SU-DHL-6 (cell line): ENCODE data around the gene VWC2.

Experiments
- EZH2phosphoT487 ChIP-seq: fragments of 200-600 bp; sonication (generic), shearing (Covaris generic); conservative IDR thresholded peaks from 2 replicates; pipeline ENCODE4 v1.6.1; 2018; ENCODE audit warnings: mild to moderate bottlenecking, antibody characterized with exemption, low read length, moderate library complexity, mixed read lengths
- TF ChIP-seq, protein P1 (sequence below): fragments of 200-600 bp; sonication (generic); IDR thresholded peaks from one replicate; pipeline ENCODE4 v1.5.1; 2017; ENCODE audit warnings: antibody characterized with exemption, mild to moderate bottlenecking, low read length, moderate library complexity; ENCODE audit not compliant: insufficient read depth, poor library complexity, severe bottlenecking

DNA sequence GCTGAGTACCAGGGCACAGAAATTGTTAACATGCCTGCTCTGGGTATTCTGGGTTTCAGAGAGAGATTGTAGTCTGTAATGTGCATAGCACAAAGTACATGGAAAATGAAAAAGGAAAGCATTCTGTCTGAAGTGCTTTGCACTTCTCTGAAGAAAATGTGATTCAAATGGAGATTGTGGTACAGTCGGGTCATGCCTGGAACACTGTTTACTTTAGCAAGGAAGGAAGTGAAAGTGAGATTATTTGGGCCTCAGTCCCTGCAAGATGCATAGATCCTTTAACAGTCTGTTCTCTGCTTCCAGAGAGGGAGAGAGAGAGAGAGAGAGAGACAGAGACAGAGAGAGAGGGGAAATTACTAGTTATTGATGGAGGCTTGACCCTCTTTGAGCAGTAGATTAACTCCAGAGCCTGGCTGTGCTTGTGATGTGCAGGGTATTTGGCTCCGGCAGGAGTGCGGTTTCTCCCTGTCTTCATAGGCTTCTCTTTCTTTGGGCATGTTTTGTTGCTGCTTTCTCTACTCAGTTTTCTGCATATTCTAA, 5.4 kb downstream of the VWC2 start:
- TF ChIP-seq, protein P1, sequence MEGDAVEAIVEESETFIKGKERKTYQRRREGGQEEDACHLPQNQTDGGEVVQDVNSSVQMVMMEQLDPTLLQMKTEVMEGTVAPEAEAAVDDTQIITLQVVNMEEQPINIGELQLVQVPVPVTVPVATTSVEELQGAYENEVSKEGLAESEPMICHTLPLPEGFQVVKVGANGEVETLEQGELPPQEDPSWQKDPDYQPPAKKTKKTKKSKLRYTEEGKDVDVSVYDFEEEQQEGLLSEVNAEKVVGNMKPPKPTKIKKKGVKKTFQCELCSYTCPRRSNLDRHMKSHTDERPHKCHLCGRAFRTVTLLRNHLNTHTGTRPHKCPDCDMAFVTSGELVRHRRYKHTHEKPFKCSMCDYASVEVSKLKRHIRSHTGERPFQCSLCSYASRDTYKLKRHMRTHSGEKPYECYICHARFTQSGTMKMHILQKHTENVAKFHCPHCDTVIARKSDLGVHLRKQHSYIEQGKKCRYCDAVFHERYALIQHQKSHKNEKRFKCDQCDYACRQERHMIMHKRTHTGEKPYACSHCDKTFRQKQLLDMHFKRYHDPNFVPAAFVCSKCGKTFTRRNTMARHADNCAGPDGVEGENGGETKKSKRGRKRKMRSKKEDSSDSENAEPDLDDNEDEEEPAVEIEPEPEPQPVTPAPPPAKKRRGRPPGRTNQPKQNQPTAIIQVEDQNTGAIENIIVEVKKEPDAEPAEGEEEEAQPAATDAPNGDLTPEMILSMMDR, result no peak
- TF ChIP-seq EZH2phosphoT487, result no peak
